ENCODE measurements around the gene LAMTOR1.

The LAMTOR1 gene

DNA sequence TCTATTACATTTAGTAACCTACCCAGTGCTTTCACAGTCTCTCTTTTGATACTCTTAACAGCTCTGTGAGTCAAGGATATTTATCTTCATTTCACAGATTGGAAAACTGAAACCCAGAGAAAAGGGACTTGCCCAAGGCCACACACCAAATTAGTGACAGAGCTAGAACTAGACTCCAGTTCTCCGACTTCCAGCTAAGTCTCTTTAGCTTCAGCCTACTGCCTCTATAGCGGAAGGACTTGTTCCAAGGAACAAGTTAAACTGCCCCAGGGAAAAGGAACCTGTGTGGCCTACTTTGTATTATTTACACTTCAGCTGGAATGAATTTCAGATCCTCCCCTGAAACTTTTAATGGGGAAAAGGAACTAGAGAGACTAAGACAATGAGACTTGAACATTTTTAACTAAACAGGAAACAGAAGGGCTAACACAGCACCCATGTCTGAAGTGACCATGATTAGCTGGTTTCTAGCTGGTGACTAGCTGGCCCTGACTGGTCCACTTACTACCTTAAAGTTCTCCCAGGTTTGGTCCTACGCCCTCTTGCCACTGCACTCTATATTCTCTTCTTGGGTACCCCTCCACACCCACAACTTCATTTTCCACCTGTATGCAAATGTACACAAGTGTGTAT lies 21.2 kb downstream of the LAMTOR1 start:
- DNase-seq (ENCODE audit: low read depth), result no peak

DNA sequence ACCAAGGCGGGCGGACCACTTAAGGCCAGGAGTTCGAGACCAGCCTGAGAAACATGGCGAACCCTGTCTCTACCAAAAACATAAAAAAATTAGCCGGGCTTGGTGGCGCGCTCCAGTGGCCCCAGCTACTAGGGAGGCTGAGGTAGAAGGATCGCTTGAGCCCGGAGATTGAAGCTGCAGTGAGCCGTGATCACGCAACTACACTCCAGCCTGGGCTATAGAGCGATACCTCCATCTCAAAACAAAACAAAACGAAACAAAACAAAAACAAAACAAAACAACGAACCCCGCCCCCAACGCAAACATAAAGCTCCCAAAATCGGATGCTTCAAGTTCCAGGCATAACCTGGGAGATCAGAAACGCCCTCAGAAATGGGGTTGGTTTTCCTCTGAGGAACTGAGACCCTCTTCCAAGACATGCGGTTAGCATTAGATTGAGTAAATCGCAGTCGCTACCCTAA lies 21.9 kb downstream of the LAMTOR1 start:
- no peak for DNase-seq (ENCODE audit: low read depth)

DNA sequence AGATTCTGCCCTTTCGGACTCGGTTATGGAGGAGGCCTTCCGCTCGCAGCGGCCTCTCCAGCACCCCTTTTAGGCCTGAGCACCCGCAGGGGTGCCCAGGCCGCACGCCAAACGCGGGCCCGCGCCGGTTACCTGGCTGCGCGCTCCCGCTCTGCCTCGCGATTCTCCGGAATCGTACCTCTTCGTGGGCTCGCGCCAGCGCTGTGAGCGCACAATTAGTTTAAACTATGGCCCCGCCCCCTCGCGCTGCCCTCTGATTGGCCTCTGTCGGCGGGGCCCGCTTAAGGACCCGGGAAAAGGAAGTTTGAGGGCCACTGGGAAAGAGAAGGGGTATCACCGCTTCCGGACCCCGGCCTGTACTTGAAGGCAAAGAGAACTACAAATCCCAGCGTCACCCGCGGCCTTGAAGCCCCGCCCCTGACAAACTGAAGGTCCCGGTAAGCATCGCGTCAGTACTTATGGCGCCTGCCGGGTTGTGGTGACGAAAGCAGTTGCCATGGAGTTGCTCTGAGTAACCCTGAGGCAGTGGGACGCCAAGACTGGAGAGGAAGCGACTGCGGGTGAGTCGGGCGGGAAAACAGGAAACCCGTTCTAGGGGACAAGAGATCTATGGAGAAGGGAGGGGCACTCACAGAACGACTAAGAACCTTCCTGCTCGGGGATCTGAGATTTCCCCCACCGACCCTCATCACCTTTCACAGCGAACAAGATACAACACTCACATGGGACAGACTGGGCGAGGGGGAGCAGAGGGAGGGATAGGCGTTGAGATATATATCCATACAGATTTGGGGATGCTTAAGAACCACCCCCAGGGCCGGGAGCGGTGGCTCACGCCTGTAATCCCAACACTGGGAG lies 22.5 kb downstream of the LAMTOR1 start, which contains the start of the genes LRRC51 and NUMA1:
Gene LRRC51 (plus strand): TSS at position 525 of the 858 bp plus-strand sequence. CDS start 8,234 bp downstream, outside the sequence.
Gene NUMA1 (minus strand): TSS at position 217 of the 858 bp plus-strand sequence. CDS start 44,599 bp downstream, outside the sequence.
- peak; percentile 98 for DNase-seq (ENCODE audit: low read depth)

DNA sequence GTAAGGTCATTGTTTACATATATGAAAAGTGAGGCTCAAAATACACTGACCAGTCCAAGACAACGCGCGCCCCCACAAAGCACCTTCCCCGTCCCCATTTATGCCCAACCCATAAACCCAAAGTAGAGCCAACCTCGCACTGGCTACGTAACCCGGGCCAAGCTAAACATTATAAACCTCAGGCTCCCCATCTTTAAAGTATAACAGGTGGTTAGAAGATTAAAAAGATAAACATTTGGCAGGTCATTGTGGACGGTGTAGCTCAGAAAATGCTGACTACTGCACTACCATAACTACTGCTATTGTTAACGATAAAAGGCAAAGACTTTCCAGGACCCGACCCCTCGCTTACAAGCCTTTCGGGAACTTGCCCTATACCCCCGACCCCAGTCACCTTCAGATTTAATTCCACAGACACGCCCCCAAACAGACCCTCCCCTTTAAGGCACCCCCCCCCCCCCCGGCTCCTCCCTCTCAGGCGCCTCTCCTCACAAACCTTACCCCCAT lies 23.2 kb downstream of the LAMTOR1 start:
- DNase-seq (ENCODE audit: low read depth), result no peak

DNA sequence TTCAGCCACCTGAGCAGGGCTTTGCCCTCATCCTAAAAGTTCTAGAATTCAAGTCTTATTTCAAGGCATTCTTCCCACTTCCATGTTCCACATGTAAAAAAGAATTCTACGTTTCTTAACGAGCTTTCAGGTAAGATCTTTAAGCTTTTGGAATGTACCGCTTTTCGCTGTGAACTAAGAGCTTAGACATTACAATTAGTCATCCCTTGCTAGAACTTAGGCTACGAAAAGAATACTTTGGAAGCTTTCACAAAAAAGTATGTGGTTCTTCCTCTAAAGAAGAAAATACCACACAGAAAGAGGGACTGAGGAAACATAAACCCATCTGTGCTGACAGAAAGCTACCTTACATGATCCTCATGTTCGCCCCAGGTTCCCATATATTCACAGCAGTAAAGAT lies 24.6 kb downstream of the LAMTOR1 start:
- no peak for DNase-seq (ENCODE audit: low read depth)

DNA sequence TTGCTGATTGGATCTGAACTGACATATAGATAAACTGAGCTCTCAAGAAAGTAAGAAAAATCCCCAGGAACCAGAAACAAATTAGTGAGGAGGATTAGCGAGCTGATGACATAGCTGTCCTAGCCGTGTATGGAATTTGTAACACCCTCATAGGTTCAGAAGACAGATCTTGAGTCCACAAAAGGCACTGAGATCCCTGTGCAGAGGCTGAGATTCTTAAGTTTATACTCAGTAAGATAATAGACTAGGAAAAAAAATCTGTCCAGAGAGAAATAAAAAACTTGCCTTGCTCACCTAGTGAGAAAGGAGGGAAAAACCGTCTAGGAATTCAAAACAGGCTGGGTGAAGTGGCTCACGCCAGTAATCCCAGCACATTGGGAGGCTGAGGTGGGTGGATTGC lies 27.3 kb downstream of the LAMTOR1 start:
- DNase-seq (ENCODE audit: low read depth), result no peak

DNA sequence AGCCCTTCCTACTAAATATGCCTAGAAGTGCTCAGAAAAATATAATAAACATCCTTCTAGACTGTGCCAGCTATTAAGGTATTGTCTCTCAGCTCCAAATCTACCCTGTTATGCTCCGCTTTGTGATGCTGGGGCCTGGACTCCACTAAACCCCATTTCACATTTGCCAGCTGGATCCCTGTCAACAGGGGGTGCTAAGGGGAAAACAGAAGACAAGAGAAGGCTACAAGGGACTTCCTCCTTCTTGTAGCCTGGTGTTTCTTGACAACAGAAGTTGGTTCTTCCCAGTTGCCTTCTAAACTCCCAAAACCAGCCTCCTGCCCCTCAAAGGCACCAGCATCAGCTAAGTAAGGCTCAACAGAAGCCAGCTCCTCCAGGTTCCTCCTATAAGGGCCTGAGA lies 28.0 kb downstream of the LAMTOR1 start:
- no peak for DNase-seq (ENCODE audit: low read depth)

DNA sequence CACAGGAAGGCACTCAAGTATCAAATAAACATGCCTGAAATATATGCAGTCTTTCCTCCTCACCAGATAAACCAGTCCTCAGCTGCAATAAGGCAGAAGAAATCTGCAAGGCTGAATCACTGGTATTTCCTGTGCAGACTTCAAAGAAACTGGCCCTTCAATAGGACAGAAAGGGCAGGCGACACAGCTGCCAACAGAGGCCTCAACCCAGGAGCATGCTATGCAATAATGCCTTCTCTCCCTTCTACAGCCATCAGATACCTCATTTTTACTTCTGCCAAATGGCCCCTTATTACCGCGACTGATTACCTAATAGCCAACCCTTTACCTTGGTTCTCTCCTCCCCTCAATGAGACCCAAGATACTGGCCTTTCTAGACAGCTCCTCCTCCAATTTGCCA lies 30.7 kb downstream of the LAMTOR1 start:
- no peak for DNase-seq (ENCODE audit: low read depth)

DNA sequence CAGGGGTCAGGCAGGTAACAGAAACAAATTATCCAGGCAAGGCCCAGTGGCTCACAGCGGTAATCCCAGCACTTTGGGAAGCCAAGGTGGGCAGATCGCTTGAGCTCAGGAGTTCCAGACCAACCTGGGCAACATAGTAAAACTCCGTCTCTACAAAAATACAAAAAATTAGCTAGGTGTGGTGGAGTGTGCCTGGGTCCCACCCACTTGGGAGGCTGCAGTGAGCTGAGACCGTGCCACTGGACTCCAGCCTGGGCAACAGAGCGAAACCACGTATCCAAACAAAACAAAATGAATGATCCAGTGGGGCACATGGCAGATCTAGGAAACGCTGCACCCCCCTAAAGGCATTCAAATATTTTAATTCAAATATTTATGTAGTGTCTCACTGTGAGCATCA lies 32.6 kb downstream of the LAMTOR1 start:
- no peak for DNase-seq (ENCODE audit: low read depth)

DNA sequence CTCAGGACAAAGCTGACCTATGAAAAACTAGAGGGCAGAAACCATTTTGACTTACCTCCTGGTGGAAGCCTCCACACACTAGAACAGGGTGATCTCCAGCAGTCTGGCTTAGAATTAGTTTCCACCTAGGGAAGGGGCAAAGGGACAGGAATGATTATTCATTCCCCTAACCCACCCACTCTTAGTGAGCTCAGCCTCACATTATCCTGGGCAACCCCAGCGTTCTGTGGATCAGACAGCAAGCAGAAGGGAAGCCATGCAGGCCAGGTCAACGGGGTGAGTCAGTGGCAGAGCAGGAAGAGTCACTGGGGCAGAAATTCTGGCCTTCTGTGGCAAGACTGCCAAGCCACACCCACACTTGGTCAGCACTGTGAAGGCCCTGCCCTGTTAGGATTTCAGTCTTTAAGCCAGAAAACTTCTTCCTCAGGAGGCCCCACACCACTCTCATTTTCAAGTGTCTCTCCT lies 33.3 kb downstream of the LAMTOR1 start:
- no peak for DNase-seq (ENCODE audit: low read depth)

DNA sequence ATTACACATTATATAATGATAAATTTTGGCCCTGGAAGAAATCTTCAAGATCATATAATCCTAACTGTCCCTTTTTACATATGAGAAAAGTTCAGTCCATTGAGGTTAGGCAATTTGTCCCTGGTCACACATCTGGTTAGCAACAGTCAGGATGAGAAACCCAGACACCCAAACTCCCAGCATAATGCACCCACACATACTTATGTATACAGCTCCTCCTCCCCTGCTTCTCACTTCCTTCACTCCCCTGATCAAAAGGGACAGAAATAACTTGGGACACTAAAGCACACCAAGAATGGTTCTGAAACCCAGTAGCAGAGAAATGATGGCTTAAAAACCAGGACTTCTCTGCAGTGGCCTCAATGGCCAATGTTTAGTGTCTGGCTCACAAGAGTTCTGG lies 33.9 kb downstream of the LAMTOR1 start:
- DNase-seq (ENCODE audit: low read depth), result no peak

DNA sequence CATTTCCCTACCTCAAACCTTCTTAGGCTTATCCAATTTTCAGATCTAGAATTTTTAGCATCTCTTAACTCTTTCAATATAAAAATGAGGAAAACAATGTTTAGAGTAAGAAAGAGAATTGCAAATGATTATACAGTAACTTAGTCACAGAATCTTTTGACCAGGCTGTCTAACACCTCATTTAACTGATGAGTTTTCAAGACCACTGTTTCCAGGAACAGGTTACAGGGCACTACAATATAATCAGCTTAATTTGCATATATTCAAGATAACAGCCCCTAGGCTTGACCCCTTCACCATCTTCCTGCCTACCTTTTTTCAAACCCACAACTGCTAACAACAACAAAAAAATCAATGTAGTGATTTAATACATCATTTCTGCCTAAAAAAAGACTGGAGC lies 35.4 kb downstream of the LAMTOR1 start:
- no peak for DNase-seq (ENCODE audit: low read depth)

DNA sequence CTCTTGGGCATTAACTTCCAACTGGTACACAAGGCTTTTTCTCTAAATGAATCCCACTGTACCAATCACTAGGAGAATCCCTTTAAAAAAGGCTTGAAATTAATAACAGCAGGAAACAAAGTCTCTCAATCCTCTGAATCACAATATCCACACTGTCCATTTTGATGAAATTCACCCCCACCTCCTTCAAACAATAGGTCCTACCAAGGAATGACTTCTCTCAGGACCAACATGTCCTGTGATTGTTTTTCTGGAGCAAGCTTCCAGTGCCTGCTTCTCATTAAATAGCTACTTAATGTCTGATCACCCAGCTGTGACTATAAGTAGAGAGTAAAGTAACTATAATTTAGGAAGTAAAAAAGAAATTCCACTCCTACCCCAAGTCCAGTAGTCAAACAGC lies 35.8 kb downstream of the LAMTOR1 start:
- no peak for DNase-seq (ENCODE audit: low read depth)

DNA sequence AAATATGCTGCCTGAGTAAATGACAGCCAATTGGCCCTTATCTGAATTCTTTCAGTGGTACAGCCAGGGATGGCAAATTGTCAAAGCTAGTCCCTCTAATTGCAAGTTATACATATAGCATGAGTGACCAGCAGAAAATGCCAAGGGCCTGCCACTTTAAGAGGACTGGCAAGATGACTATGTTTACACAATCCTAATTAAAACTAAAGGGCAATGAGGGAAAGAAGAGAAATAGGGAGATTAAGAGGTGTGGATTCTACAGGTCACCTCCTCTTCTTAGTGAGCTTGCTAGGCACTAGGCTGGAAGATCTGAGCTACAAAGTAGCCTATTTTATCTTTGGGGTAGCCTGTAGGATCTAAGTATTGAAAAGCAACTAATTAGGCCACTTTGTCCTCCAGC lies 36.2 kb downstream of the LAMTOR1 start:
- no peak for DNase-seq (ENCODE audit: low read depth)

DNA sequence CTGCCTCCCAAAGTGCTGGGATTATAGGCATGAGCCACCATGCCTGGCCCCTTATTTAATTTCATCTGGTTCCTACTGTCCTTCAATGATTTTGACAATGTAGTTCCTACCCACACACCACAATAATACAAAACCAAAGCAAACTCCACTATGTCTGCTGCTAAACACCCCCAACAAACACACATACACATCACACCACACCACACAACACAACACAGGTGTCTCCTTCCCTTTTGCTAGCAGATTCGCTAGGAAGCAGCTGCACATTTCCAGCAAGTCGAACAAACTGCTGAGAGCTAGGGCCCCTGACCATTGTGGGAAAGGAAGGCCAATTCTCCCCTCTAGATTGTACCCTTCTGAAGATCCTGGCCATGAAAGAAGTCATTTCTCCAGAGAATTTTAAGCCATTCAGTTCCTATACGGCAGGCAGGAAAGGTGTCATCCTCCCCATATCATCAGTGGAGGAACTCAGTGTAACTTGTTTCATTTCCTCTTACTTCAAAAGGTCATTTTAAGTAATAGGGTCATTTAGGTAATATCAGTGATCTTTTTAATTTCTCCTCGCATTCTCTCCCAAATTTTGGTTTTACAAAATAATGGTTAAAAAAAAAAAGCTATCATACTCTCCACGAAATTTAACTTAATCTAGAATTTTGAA lies 41.2 kb downstream of the LAMTOR1 start:
- no peak for DNase-seq (ENCODE audit: low read depth)

DNA sequence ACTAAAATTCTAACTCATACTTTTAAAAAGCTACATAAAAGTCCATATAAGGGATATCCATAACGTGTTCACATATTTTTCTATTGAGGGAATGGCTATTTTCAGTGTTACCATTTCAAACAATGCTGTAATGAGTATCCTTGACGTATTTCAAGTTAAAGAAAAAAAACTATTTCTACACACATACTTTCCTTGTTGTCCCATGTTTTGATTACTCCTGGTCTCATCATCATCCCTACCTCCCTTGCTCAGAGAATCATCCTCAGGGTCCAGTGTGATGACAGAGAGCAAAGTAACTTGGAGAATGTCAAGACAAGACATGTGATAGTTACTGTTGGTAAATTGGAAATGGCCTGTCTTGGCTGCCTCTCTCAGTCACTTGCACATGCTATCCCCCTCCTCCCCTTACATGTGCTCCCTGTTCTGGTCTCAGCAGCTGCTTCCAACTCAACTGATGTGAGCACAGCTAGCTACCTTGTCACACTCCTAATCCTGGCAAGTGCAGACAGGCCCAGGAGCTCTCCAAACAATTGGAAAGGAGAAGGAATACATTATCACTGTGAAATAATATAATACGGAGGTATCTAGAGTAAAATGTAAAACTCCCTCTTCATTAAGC lies 44.6 kb downstream of the LAMTOR1 start:
- DNase-seq (ENCODE audit: low read depth), result no peak

DNA sequence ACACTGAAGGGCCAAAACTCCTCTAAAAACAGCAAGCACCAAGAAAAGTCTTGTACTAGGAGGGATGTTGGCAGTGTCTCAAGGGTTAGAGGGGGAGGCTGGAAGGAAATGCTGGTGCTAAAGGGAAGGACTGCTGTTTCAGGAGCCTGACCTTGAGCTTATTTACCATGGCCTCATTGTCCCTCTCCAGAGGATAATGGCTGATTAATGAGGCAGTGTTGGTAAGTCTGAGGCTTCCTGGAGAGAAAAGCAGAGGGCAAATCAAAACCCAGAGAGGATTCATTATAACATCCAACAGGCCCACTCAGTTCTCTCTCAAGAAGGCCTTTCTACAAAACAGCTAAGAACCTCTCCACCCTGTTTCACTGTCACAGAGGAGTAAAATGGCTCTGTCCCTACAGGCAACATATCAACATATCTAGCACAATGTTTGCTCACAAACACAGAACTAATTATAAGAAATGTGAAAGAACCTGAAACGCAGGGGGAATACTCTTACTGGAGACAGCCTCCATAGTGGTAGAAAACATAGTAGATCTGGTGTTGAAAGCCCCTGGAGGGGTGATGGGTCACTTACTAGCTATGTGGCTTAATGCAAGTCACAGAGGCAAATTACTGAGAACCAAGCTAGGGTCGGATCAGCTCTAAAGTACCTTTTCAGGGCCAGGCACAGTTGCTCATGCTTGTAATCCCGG lies 54.2 kb downstream of the LAMTOR1 start:
- DNase-seq (ENCODE audit: low read depth), result no peak

All from stimulated activated CD8-positive, alpha-beta memory T cell treated with anti-CD3 and anti-CD28 coated beads, Interleukin-15, amount 100 ng/mL, for 1 hour (primary cell).